ENCODE data around the gene NEGR1.

DNA sequence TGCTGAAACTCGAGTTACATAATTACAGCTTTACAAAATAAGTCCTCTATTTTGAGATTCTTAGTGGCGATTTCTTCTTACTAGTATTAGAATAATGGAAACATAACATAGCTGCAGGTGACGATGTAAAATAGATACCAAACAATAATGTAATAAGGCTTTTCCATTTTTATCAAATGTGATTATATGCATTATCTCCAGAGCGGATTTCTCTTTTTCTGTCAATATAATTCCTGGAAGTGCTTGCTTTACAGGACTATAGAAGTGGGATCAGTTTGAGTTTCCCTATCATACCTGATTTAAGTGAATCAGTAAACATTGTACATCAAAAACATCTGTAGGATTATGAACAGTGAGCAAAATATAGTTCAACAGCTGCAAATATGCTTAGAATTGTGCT lies 442.5 kb downstream of the NEGR1 start:
- TF ChIP-seq, protein P1, sequence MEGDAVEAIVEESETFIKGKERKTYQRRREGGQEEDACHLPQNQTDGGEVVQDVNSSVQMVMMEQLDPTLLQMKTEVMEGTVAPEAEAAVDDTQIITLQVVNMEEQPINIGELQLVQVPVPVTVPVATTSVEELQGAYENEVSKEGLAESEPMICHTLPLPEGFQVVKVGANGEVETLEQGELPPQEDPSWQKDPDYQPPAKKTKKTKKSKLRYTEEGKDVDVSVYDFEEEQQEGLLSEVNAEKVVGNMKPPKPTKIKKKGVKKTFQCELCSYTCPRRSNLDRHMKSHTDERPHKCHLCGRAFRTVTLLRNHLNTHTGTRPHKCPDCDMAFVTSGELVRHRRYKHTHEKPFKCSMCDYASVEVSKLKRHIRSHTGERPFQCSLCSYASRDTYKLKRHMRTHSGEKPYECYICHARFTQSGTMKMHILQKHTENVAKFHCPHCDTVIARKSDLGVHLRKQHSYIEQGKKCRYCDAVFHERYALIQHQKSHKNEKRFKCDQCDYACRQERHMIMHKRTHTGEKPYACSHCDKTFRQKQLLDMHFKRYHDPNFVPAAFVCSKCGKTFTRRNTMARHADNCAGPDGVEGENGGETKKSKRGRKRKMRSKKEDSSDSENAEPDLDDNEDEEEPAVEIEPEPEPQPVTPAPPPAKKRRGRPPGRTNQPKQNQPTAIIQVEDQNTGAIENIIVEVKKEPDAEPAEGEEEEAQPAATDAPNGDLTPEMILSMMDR (IDR thresholded peaks at IDR 0.05 in 8 of 11, conservative IDR thresholded peaks at IDR 0.05 in 3 of 11) = no peak
- no peak for TF ChIP-seq POLR2A (IDR thresholded peaks at IDR 0.05)
